A549 (cell line): ENCODE results near the gene KSR1. TPM values are rescaled to one million over a fixed set of nuclear protein-coding genes. Genes with fewer than 3 reads are reported as not detected.
A peak's percentile ranks its signal among the peaks of the same experiment; 100 is the strongest.

Experiments used
- ATAC-seq, 2 experiments: fragments of 200-7000 bp in 1 of 2; fragments of >200 bp in 1 of 2; cut with Nextera tagmentation in 1 of 2; cut with Tn5 transposase in 1 of 2; 3 replicates each; pipeline versions ENCODE4 v1.8.0 to v1.9.1; 2018 to 2020; ENCODE audit warnings: mild to moderate bottlenecking in 1 of 2, moderate library complexity in 1 of 2
- CTCF ChIA-PET: fragments of 300-600 bp; sonication (Branson Sonifier 250); formaldehyde crosslinking; extraction: SDS; loops from one replicate; lab custom pipeline; 2021; ENCODE audit warnings: antibody characterized with exemption, inconsistent platforms; lab: Yijun Ruan, JAX
- POLR2A ChIA-PET: fragments of 350-600 bp; formaldehyde crosslinking; extraction: SDS; loops from one replicate; lab custom pipeline; 2021; ENCODE audit warnings: antibody characterized with exemption, inconsistent platforms; lab: Yijun Ruan, JAX
- DNase-seq, 2 experiments: peaks; one replicate each; pipeline versions ENCODE4 v3.0.0 to v3.0.0-alpha.2; 2011 to 2016; ENCODE audit warnings: low read depth in 1 of 2, low spot score in 1 of 2
- FAIRE-seq: peaks from 2 replicates; lab custom pipeline; 2011; peaks lifted over from hg19 to GRCh38; lab: Jason Lieb, UNC
- H3K27ac ChIP-seq, 2 experiments: fragments of >200 bp; sonication (Bioruptor Twin); formaldehyde crosslinking; 3 replicates each; pipeline ENCODE4 v1.5.1; 2016 to 2017
- H3K4me1 ChIP-seq: fragments of >200 bp; sonication (Bioruptor Twin); formaldehyde crosslinking; 3 replicates; pipeline ENCODE4 v1.6.1; 2016
- H3K4me2 ChIP-seq: fragments of >200 bp; sonication (Bioruptor Twin); formaldehyde crosslinking; 3 replicates; pipeline ENCODE4 v1.6.1; 2016
- H3K4me3 ChIP-seq: fragments of >200 bp; sonication (Bioruptor Twin); formaldehyde crosslinking; 3 replicates; pipeline ENCODE4 v1.5.1; 2016
- H3K9me3 ChIP-seq: fragments of >200 bp; sonication (Bioruptor Twin); formaldehyde crosslinking; 3 replicates; pipeline ENCODE4 v1.6.1; 2016
- CHD4 ChIP-seq: fragments of 200-600 bp; sonication (generic); IDR thresholded peaks from 2 replicates; pipeline ENCODE4 v1.6.1; 2016; ENCODE audit warnings: antibody characterized with exemption, mild to moderate bottlenecking, borderline replicate concordance
- CTCF ChIP-seq: fragments of >200 bp; sonication (Bioruptor Twin); formaldehyde crosslinking; IDR thresholded peaks from 3 replicates; pipeline ENCODE4 v1.5.1; 2016
- EHF ChIP-seq: fragments of 250-450 bp; sonication (Bioruptor Pico); IDR thresholded peaks from 2 replicates; pipeline ENCODE4 v1.5.0; 2020; ENCODE audit warnings: mild to moderate bottlenecking
- ELK1 ChIP-seq: fragments of 150-350 bp; IDR thresholded peaks from 2 replicates; pipeline ENCODE4 v1.6.1; 2014; ENCODE audit warnings: low read depth, mild to moderate bottlenecking, low read length
- ESRRA ChIP-seq: fragments of 150-350 bp; IDR thresholded peaks from 2 replicates; pipeline ENCODE4 v1.6.1; 2014; ENCODE audit warnings: mild to moderate bottlenecking, low read length, borderline replicate concordance
- FOSL2 ChIP-seq, 2 experiments: fragments of 450-650 bp in 1 of 2; fragments of >200 bp in 1 of 2; sonication (Bioruptor Twin) in 1 of 2; formaldehyde crosslinking; IDR thresholded peaks; 2 replicates each; pipeline versions ENCODE4 v1.5.0 to v1.6.1; 2016 to 2020; ENCODE audit warnings: mild to moderate bottlenecking in 1 of 2, moderate library complexity in 1 of 2
- FOXS1 ChIP-seq: fragments of 250-450 bp; sonication (Bioruptor Pico); IDR thresholded peaks from 2 replicates; pipeline ENCODE4 v1.5.0; 2020; ENCODE audit warnings: mild to moderate bottlenecking, moderate library complexity
- HDAC2 ChIP-seq: fragments of 200-600 bp; sonication (generic); IDR thresholded peaks from 2 replicates; pipeline ENCODE4 v1.6.1; 2016
- HES2 ChIP-seq: fragments of >200 bp; sonication (Bioruptor Twin); formaldehyde crosslinking; IDR thresholded peaks from 2 replicates; pipeline ENCODE4 v1.6.1; 2016
- HOXB13 ChIP-seq: fragments of 250-450 bp; sonication (Bioruptor Pico); IDR thresholded peaks from 2 replicates; pipeline ENCODE4 v1.5.0; 2020; ENCODE audit warnings: low read depth, mild to moderate bottlenecking, moderate library complexity
- JUN ChIP-seq, 2 experiments: fragments of >200 bp; sonication (Bioruptor Twin); formaldehyde crosslinking; IDR thresholded peaks; 2 replicates in 1 of 2; 3 replicates in 1 of 2; pipeline ENCODE4 v1.6.1; 2016 to 2017
- KDM1A ChIP-seq: fragments of 200-600 bp; sonication (generic); IDR thresholded peaks from 2 replicates; pipeline ENCODE4 v1.6.1; 2016; ENCODE audit warnings: low read depth, mild to moderate bottlenecking
- KDM5A ChIP-seq: fragments of 200-600 bp; sonication (generic); IDR thresholded peaks from 2 replicates; pipeline ENCODE4 v1.6.1; 2016; ENCODE audit warnings: antibody characterized with exemption, mild to moderate bottlenecking
- MAX ChIP-seq: IDR thresholded peaks from 2 replicates; pipeline ENCODE4 v1.6.1; 2012
- NFE2L2 ChIP-seq: fragments of 150-350 bp; conservative IDR thresholded peaks from 2 replicates; pipeline ENCODE4 v1.6.1; 2014; ENCODE audit warnings: low read length
- NPAS2 ChIP-seq: fragments of 250-450 bp; sonication (Bioruptor Pico); IDR thresholded peaks from 2 replicates; pipeline ENCODE4 v1.8.0; 2022; ENCODE audit warnings: mild to moderate bottlenecking, moderate library complexity, borderline replicate concordance
- NR3C1 ChIP-seq: fragments of >200 bp; sonication (Bioruptor Twin); formaldehyde crosslinking; IDR thresholded peaks from 3 replicates; pipeline ENCODE4 v1.6.1; 2017
- PHF8 ChIP-seq: fragments of 200-600 bp; sonication (generic); IDR thresholded peaks from 2 replicates; pipeline ENCODE4 v1.6.1; 2016; ENCODE audit warnings: low read depth, mild to moderate bottlenecking, antibody characterized with exemption, moderate library complexity, borderline replicate concordance
- POLR2AphosphoS2 ChIP-seq: conservative IDR thresholded peaks from 2 replicates; pipeline ENCODE4 v1.6.1; 2012; ENCODE audit warnings: low read length, improper control_type of control experiment, inconsistent platforms
- RAD21 ChIP-seq, 2 experiments: fragments of >200 bp in 1 of 2; sonication (Bioruptor Twin) in 1 of 2; formaldehyde crosslinking in 1 of 2; IDR thresholded peaks in 1 of 2; conservative IDR thresholded peaks in 1 of 2; 2 replicates in 1 of 2; 3 replicates in 1 of 2; pipeline ENCODE4 v1.6.1; 2012 to 2018; ENCODE audit warnings: inconsistent platforms in 1 of 2
- RARB ChIP-seq: fragments of 250-450 bp; sonication (Bioruptor Pico); IDR thresholded peaks from 2 replicates; pipeline ENCODE4 v1.8.0; 2021; ENCODE audit warnings: mild to moderate bottlenecking, moderate library complexity
- RCOR1 ChIP-seq: fragments of 150-350 bp; IDR thresholded peaks from 2 replicates; pipeline ENCODE4 v1.6.1; 2014; ENCODE audit warnings: antibody characterized with exemption, low read length, low read depth
- SMC3 ChIP-seq: fragments of >200 bp; sonication (Bioruptor Twin); formaldehyde crosslinking; IDR thresholded peaks from 3 replicates; pipeline ENCODE4 v1.6.1; 2018; ENCODE audit warnings: inconsistent platforms
- SREBF2 ChIP-seq: fragments of 450-650 bp; IDR thresholded peaks from 2 replicates; pipeline ENCODE4 v1.6.1; 2014; ENCODE audit warnings: mild to moderate bottlenecking, moderate library complexity
- ZNF302 ChIP-seq: fragments of 250-450 bp; sonication (Bioruptor Pico); IDR thresholded peaks from 2 replicates; pipeline ENCODE4 v1.9.0; 2021; ENCODE audit warnings: inconsistent platforms, mild to moderate bottlenecking, moderate library complexity
- WGBS: methylation state at CpG from one replicate; pipeline ENCODE4 v1.1.6; 2017; ENCODE audit errors: missing lambda C conversion rate; 5-methylcytosine and 5-hydroxymethylcytosine counted together
- polyA plus RNA-seq, 4 experiments: library from polyadenylated mRNA; depleted of rRNA in 3 of 4; stranded (reverse); fragments of >200 nt; fragmentation: RNase III in 1 of 4; extraction: RNeasy Plus Mini Kit Qiagen cat#74134 plus additional on column Dnase treatment in 1 of 4; gene quantifications; 2 replicates in 3 of 4; 3 replicates in 1 of 4; pipeline ENCODE4 v1.2.3, GENCODE V29; 2011 to 2017

The KSR1 gene
- polyA plus RNA-seq, 2 of the 4 experiments (the other 2 are of a cell fraction): 13.3 to 14.6 TPM

- TF ChIP-seq NR3C1: no peak
- TF ChIP-seq KDM5A: no peak
- no peak for TF ChIP-seq FOSL2 (IDR thresholded peaks at IDR 0.05)
- no peak for TF ChIP-seq FOSL2 (CRISPR knock-in tag; IDR thresholded peaks at IDR 0.05)
- TF ChIP-seq PHF8: no peak
- TF ChIP-seq ELK1: no peak
- TF ChIP-seq KDM1A: no peak
- TF ChIP-seq JUN (IDR thresholded peaks at IDR 0.05): no peak
- no peak for TF ChIP-seq RARB
- TF ChIP-seq NPAS2: no peak
- no peak for TF ChIP-seq ZNF302 (CRISPR knock-in tag)
- H3K9me3 ChIP-seq: no peaks in the 10 kb centered on the region
- ATAC-seq: no peak
- no peak overlapping the region for H3K27ac ChIP-seq
- H3K4me1 ChIP-seq: peaks cover 19% of the 10 kb centered on the region
- 50% methylated on average over 2 of the region's 2 CpGs for WGBS
- H3K4me2 ChIP-seq: no peak overlapping the region
- ChIA-PET POLR2A (no interaction called here), CTCF (interaction anchor here (0.6 to 25.7 kb wide), 59 partner anchors 12 to 406 kb away, joined by 3 to 575 read pairs (median 9); partner anchors contain the start of genes KSR1 and WSB1)
- no peak overlapping the region for H3K4me3 ChIP-seq
- FAIRE-seq: no peak
- no peak for DNase-seq
These were observed 145.7 kb downstream of the KSR1 start for GRCh38 chr17:27601975-27602302.

GRCh38 chr17:27602721-27603420 is 146.6 kb downstream of the KSR1 start:
- DNase-seq (peak; percentile 77 to 94), FAIRE-seq (peak; percentile 39), ATAC-seq (peak; percentile 69 to 85)
- no peak overlapping the region for H3K4me3 ChIP-seq
- ChIA-PET POLR2A (no interaction called here), CTCF (interaction anchor here (0.7 to 25.7 kb wide), 62 partner anchors 11 to 406 kb away, joined by 3 to 575 read pairs (median 5); partner anchors contain the start of genes KSR1 and WSB1)
- peak overlapping the region in 1 of 2 experiments; percentile 29; a peak in 1 of 6 replicates for H3K27ac ChIP-seq
- TF ChIP-seq CTCF: peak; percentile 92
- TF ChIP-seq HES2: no peak
- TF ChIP-seq SMC3: peak; percentile 81
- peak; percentile 66 to 72 for TF ChIP-seq RAD21 (conservative IDR thresholded peaks at IDR 0.05 in 1 of 2, IDR thresholded peaks at IDR 0.05 in 1 of 2)
- H3K4me2 ChIP-seq: no peak overlapping the region
- WGBS: 46% methylated on average over 15 of the region's 15 CpGs
- H3K9me3 ChIP-seq: no peaks in the 10 kb centered on the region
- H3K4me1 ChIP-seq: peaks cover 19% of the 10 kb centered on the region

GRCh38 chr17:27603421-27603770 is 147.1 kb downstream of the KSR1 start:
- DNase-seq (no peak), ATAC-seq (peak in 1 of 2 experiments; percentile 15; a peak in 3 of 6 replicates), FAIRE-seq (no peak)
- WGBS: 45% methylated on average over 2 of the region's 2 CpGs
- Histone ChIP-seq H3K27ac (no peak overlapping the region), H3K4me2 (no peak overlapping the region), H3K4me1 (peaks cover 20% of the 10 kb centered on the region), H3K4me3 (no peak overlapping the region), H3K9me3 (no peaks in the 10 kb centered on the region)
- POLR2A ChIA-PET: no interaction called here
- TF ChIP-seq SREBF2 (no peak), NPAS2 (no peak), RCOR1 (no peak), HDAC2 (no peak), EHF (no peak), ESRRA (no peak), CTCF (no peak; the same call in 2 of the 3 replicates), POLR2AphosphoS2 (no peak), NR3C1 (no peak), HOXB13 (CRISPR knock-in tag) (no peak), FOXS1 (no peak), CHD4 (no peak), SMC3 (no peak), MAX (no peak), NFE2L2 (no peak)
- CTCF ChIA-PET: interaction anchor here (0.7 to 25.7 kb wide), 51 partner anchors 11 to 407 kb away, joined by 3 to 575 read pairs (median 5); partner anchors contain the start of gene KSR1
